RWPE2 (cell line): Measurements from ENCODE around the gene TECR.
"Not testable (repeated sequence)": the region's sequence is repeated elsewhere in the genome, so short reads cannot be mapped to it uniquely, and the experiment has no call there.

Experiments
- ATAC-seq: fragments of 200-7000 bp; cut with Tn5 transposase; 3 replicates; pipeline ENCODE4 v1.9.1; 2021; ENCODE audit warnings: low read depth
- DNase-seq: peaks from one replicate; pipeline ENCODE4 v3.0.0-alpha.2; 2020; ENCODE audit warnings: low spot score
- H3K27ac ChIP-seq: fragments of 450-650 bp; 2 replicates; pipeline ENCODE4 v1.5.1; 2017; ENCODE audit warnings: mild to moderate bottlenecking; ENCODE audit not compliant: poor library complexity, severe bottlenecking
- H3K27me3 ChIP-seq: fragments of 250-450 bp; sonication (Bioruptor Pico); 2 replicates; pipeline ENCODE4 v1.5.1; 2021; ENCODE audit warnings: mild to moderate bottlenecking, moderate library complexity; ENCODE audit not compliant: insufficient read depth, poor library complexity, severe bottlenecking
- H3K36me3 ChIP-seq: fragments of 250-450 bp; sonication (Bioruptor Pico); 2 replicates; pipeline ENCODE4 v1.5.1; 2020; ENCODE audit warnings: low read depth, mild to moderate bottlenecking, moderate library complexity
- H3K4me1 ChIP-seq: fragments of 250-450 bp; sonication (Bioruptor Pico); 2 replicates; pipeline ENCODE4 v1.5.1; 2021; ENCODE audit warnings: mild to moderate bottlenecking, moderate library complexity; ENCODE audit not compliant: insufficient read depth, poor library complexity, severe bottlenecking
- H3K4me3 ChIP-seq: fragments of 250-450 bp; sonication (Bioruptor Pico); 2 replicates; pipeline ENCODE4 v1.5.1; 2021; ENCODE audit warnings: mild to moderate bottlenecking, moderate library complexity; ENCODE audit not compliant: severe bottlenecking
- H3K9me3 ChIP-seq: fragments of 250-450 bp; sonication (Bioruptor Pico); 2 replicates; pipeline ENCODE4 v1.5.1; 2021; ENCODE audit warnings: mild to moderate bottlenecking, moderate library complexity; ENCODE audit not compliant: severe bottlenecking
- TF ChIP-seq, protein P1 (sequence below): fragments of 450-650 bp; IDR thresholded peaks from one replicate; pipeline ENCODE4 v1.5.1; 2017; ENCODE audit warnings: mild to moderate bottlenecking, moderate library complexity; ENCODE audit not compliant: poor library complexity, severe bottlenecking

The TECR gene

DNA sequence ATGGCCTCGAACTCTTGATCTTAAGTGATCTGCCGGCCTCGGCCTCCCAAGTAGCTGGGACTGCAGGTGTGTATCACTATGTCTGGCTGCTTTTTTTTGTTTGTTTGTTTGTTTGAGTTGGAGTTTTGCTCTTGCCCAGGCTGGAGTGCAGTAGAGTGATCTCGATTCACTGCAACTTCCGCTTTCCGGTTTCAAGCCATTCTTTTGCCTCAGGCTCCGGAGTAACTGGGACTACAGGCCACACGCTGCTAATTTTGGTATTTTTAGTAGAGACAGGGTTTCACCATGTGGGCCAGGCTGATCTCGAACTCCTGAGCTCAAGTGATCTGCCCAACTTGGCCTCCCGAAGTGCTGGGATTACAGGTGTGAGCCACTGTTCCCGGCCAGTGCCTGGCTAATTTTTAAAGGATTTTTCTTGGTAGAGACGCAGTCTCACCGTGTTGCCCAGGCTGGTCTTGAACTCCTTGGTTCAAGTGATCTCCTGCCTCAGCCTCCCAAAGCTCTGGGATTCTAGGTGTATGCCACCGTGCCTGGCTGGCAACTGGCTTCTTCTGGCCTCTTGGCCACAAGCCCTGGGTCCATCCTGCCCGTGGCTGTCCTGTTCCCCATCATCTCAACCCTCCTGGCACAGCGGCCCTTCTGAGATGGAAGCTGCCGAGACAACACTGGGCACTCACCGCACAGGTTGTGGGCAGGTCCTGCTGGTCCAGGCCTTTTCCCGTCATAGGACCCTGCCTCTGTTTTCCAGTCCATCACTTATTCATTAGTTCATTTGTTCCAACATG is 11.5 kb downstream of the TECR start:
- Histone ChIP-seq H3K4me1 (peaks cover 30% of the 10 kb centered on the region), H3K36me3 (peaks cover 16% of the 10 kb centered on the region), H3K4me3 (no peak overlapping the region), H3K9me3 (no peaks in the 10 kb centered on the region), H3K27me3 (no peaks in the 10 kb centered on the region), H3K27ac (no peak overlapping the region)
- no peak for DNase-seq
- no peak for ATAC-seq
- TF ChIP-seq, protein P1, sequence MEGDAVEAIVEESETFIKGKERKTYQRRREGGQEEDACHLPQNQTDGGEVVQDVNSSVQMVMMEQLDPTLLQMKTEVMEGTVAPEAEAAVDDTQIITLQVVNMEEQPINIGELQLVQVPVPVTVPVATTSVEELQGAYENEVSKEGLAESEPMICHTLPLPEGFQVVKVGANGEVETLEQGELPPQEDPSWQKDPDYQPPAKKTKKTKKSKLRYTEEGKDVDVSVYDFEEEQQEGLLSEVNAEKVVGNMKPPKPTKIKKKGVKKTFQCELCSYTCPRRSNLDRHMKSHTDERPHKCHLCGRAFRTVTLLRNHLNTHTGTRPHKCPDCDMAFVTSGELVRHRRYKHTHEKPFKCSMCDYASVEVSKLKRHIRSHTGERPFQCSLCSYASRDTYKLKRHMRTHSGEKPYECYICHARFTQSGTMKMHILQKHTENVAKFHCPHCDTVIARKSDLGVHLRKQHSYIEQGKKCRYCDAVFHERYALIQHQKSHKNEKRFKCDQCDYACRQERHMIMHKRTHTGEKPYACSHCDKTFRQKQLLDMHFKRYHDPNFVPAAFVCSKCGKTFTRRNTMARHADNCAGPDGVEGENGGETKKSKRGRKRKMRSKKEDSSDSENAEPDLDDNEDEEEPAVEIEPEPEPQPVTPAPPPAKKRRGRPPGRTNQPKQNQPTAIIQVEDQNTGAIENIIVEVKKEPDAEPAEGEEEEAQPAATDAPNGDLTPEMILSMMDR: no peak

DNA sequence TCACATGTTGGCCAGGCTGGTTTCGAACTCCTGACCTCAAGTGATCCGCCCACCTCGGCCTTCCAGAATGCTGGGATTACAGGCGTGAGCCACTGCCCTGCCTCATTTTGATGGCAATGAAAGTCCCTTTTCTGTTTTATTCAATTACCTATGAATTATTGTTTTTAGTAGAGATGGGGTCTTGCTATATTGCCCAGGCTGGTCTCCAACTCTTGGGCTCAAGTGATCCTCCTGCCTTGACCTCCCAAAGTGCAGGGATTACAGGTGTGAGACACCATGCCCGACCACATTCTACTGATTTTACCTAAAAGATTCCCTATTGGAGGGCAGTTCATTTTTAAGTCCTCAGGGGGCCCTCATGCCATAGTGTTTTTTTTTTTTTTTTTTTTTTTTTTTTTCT is 12.6 kb downstream of the TECR start:
- H3K27me3 ChIP-seq, H3K9me3 ChIP-seq, ATAC-seq, DNase-seq, H3K4me3 ChIP-seq: not testable (repeated sequence)
- peak overlapping the region; percentile 50 for H3K27ac ChIP-seq
- H3K36me3 ChIP-seq: peaks cover 24% of the 10 kb centered on the region
- H3K4me1 ChIP-seq: peaks cover 30% of the 10 kb centered on the region

DNA sequence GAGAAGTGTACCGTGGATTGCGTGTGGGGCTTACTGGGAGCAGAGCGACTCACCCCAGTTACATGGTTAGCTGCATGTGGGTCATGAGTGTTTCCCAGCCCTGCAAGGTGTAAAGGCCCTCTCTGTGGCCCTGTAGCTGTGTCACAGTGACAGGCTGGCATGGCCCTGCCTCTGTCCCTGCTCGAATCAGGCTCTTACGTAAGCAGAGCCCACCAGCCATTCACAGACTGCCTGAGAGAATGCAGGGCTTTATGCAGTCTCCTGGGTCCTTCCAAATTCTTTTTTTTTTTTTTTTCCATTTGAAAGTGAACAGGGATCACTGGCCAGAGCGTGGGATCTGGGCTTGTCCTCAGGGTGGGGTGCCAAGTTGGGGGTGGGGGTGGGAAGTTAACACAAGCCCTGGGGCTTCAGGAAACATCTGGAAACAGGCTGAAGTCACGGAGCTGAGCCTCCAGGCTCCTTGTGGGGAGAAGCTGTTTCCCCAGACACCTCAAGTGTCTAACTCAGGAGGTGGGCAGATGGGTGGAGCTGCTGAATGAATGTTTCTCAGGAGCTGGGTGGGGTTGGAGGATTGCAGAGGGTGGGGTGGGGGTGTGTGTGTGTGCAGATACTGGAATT is 13.4 kb downstream of the TECR start:
- H3K27ac ChIP-seq: peak overlapping the region; percentile 50

DNA sequence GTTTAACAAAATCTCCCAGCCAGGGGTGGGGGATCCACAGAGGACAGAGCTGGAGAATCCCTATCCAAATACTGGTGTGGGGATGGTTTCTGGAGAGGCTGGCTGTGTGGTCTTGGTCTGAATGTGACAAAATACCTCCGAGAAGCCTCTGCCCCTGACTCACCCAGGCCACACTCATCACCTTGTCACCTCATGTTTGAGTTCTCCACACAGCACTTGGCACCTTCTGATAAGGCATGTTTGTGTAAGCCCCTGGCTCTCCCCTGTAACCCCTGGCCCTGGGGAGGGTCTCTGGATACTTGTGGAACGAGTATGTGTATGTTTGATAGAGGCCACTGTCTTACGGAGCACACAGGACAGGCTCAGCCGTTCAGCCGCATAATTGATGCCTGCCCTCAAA is 14.7 kb downstream of the TECR start:
- Histone ChIP-seq H3K4me3 (no peak overlapping the region), H3K9me3 (no peaks in the 10 kb centered on the region), H3K4me1 (peaks cover 26% of the 10 kb centered on the region), H3K27me3 (no peaks in the 10 kb centered on the region), H3K36me3 (peaks cover 24% of the 10 kb centered on the region), H3K27ac (peak overlapping the region; percentile 7)
- no peak for DNase-seq
- no peak for ATAC-seq
- TF ChIP-seq, protein P1: no peak

More for the DNA sequence above, 13.4 kb downstream of the TECR start:
- no peaks in the 10 kb centered on the region for H3K27me3 ChIP-seq
- no peaks in the 10 kb centered on the region for H3K9me3 ChIP-seq
- ATAC-seq (peak; percentile 77), DNase-seq (no peak)
- TF ChIP-seq, protein P1: no peak
- H3K4me1 ChIP-seq: peaks cover 26% of the 10 kb centered on the region
- H3K4me3 ChIP-seq: no peak overlapping the region
- H3K36me3 ChIP-seq: peaks cover 20% of the 10 kb centered on the region

DNA sequence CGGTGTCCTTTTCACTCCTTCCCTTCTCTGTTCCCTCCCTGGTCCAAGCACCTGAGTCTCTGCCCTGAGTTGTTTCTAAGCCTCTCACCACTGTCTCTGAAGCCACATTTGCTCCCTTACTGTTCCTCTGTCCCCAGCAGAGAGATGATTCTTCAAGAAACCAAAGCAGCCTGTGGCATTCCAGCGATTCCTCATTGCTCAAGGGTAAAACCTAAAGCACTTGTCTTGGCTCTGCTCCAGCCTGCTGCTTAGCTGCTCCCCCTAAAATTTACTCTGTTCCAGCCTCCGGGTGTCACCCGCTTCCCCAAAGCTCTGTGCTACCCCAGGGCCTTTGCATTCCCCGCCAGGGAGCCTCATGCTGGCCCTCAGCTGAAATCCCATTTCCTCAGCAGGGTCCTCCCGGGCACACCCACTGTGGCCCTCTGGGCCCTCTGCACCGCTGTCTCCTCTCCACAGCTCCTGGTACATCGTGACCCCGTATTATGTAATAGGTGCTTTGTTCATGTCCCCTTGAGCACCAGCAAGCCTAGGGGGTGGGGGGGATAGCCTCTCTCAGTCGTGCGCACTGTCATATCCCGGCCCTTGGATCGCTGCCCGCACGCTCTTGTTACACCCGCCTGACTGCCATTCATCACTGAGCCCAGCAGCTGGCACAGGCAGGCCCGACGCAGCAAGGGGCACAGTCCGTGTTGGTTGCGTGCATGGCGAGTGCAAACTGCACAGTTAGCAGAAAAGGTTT is 15.8 kb downstream of the TECR start:
- peak; percentile 55; the same call in 2 of the 3 replicates for ATAC-seq
- H3K27me3 ChIP-seq: no peaks in the 10 kb centered on the region
- H3K36me3 ChIP-seq: peaks cover 24% of the 10 kb centered on the region
- peak; percentile 76 for DNase-seq
- no peak overlapping the region for H3K4me3 ChIP-seq
- TF ChIP-seq, protein P1: no peak
- no peaks in the 10 kb centered on the region for H3K9me3 ChIP-seq
- H3K4me1 ChIP-seq: peaks cover 30% of the 10 kb centered on the region
- peak overlapping the region; percentile 25 for H3K27ac ChIP-seq
